ENCODE data around the gene GYS1.
A peak's percentile ranks its signal among the peaks of the same experiment; 100 is the strongest.
"Not testable (repeated sequence)": the region's sequence is repeated elsewhere in the genome, so short reads cannot be mapped to it uniquely, and the experiment has no call there.

The GYS1 gene

DNA sequence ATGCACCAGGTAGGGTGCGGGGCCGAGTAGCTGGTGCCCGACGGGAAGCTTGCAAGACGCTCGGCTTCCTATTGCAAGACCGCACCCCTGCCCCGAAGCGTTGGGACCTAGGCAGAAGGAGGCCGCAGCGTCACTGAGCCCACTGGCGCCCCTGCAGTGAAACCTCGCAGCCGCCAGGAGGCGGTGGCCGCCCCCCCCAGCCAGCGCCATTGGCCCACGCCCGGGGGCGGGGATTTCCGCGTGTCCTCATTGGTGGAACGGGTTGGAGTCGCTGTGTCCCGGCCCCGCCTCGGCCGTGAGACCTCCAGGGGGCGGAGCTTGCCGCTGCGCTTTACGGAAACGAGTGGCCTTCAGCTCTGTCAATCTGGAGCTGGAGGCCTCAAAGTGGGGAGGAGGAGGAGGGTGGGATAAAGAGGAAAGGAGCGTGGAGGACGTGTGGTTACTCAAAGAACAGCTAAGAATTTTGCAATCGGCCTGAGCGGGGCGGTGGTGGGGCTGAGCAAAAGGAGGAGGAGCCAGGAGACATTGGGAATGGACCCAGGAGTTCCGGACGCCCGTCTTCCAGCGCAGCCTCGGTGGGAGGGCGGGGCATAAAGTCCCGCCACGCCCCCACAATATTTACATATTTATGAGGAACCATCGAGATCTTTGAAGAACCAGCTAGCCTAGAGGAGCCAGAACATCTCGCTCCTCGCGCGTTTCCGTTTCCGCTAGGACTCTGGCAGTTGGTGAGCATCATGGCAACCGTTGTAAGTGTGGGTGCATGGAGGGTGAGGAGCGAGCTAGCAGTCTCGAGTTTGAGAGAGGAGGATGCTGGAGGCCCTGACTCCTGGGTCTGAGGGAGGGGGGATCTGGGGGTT is at the start of gene GYS1, which contains the start of gene RUVBL2:
Gene GYS1, minus strand, starts transcription at position 135 of the 860 bp plus-strand sequence. CDS start 197 bp downstream, outside the sequence.
Gene RUVBL2, plus strand, starts transcription at position 713 of the 860 bp plus-strand sequence. Its CDS starts 25 bp downstream, at position 738.
- TF ChIP-seq, protein P1, sequence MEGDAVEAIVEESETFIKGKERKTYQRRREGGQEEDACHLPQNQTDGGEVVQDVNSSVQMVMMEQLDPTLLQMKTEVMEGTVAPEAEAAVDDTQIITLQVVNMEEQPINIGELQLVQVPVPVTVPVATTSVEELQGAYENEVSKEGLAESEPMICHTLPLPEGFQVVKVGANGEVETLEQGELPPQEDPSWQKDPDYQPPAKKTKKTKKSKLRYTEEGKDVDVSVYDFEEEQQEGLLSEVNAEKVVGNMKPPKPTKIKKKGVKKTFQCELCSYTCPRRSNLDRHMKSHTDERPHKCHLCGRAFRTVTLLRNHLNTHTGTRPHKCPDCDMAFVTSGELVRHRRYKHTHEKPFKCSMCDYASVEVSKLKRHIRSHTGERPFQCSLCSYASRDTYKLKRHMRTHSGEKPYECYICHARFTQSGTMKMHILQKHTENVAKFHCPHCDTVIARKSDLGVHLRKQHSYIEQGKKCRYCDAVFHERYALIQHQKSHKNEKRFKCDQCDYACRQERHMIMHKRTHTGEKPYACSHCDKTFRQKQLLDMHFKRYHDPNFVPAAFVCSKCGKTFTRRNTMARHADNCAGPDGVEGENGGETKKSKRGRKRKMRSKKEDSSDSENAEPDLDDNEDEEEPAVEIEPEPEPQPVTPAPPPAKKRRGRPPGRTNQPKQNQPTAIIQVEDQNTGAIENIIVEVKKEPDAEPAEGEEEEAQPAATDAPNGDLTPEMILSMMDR (IDR thresholded peaks at IDR 0.05) = peak; percentile 69

DNA sequence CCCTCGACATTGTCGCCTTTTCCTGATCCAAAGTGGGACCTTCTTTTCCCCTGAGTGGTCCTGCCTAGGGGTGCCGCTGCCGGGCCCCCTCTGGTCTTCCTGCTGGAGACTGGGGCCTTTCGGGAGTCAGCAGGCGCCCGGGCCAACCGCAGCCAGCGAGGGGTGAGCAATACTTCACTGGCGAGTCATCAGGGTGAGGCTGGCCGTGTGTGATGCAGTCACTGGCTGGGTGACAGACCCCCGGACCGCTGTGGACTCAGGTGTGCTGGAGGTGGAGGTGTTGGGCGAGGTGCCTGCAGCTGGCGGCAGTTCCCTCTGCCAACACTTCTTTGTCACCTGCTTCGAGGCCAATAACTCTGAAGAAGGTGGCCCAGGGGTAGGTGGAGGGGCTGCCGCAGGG is 49.1 kb upstream of the GYS1 start:
- TF ChIP-seq, protein P1 (IDR thresholded peaks at IDR 0.05) = no peak

DNA sequence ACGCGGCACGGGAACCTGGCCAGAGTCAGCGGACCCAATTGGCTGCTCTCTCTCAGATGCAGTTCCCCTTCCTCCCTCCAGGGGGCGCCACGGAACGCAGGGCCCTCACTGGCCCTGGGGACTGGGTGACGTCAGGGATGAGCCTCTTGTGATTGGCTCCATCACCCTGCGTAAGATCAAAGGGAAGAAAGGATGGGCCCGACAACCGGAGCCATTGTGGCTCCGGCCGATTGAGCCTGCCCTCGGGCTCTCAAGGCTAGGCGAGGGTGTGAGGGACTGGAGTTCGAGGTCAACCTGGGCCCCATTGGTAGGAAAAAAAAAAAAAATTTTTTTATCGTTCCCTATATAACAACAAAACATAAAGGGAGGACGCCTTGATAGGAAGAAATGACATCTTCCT is 43.7 kb upstream of the GYS1 start, which contains the start of gene CGB1:
Gene CGB1, minus strand, starts transcription at position 81 of the 400 bp plus-strand sequence. CDS start 184 bp downstream, outside the sequence.
- TF ChIP-seq, protein P1 (IDR thresholded peaks at IDR 0.05) = peak; percentile 22; the same call in 1 of the 2 replicates

DNA sequence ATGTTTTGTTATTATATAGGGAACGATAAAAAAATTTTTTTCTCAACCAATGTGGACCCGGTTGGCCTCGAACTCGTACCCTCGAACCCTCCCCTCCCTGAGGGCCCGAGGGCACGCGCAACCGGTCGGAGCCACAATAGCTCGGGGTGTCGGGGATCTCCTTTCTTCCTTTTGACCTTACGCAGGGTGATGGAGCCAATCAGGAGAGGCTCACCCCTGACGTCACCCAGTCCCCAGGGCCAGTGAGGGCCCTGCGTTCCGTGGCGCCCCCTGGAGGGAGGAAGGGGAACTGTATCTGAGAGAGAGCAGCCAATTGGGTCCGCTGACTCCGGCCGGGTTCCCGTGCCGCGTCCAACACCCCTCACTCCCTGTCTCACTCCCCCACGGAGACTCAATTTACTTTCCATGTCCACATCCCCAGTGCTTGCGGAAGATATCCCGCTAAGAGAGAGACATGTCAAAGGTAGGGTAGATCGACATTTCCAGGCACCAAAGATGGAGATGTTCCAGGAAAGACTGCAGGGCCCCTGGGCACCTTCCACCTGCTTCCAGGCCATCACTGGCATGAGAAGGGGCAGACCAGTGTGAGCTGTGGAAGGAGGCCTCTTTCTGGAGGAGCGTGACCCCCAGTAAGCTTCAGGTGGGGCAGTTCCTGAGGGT is 38.7 kb upstream of the GYS1 start, which contains the start of gene CGB2:
Gene CGB2, plus strand, starts transcription at position 249 of the 660 bp plus-strand sequence. Its CDS starts 206 bp downstream, at position 455.
- TF ChIP-seq, protein P1 (IDR thresholded peaks at IDR 0.05) = peak; percentile 35; the same call in 1 of the 2 replicates

DNA sequence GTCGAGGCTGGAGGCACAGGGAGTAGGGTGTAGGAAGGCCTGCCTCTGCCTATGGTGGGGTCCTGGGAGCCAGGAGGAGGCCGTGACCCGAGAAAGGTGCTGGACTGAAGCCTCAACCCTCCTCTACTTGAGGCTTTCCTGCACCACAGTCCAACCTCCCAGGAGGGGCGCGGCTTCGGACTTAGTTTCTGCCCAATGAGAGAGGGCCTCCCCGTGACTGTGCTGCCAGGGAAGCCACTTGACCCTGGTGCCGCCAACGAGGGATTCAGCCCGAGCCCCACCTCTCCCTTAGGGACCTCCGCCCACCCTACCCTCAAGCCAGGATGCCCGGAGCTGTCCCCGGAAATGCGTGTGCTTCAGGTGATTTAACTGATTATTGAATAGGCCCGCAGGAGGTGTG is 31.1 kb upstream of the GYS1 start, which contains the start of gene CGB3:
Gene CGB3, minus strand, starts transcription at position 101 of the 400 bp plus-strand sequence. CDS start 362 bp downstream, outside the sequence.
- TF ChIP-seq, protein P1 (IDR thresholded peaks at IDR 0.05) = not testable (repeated sequence)

DNA sequence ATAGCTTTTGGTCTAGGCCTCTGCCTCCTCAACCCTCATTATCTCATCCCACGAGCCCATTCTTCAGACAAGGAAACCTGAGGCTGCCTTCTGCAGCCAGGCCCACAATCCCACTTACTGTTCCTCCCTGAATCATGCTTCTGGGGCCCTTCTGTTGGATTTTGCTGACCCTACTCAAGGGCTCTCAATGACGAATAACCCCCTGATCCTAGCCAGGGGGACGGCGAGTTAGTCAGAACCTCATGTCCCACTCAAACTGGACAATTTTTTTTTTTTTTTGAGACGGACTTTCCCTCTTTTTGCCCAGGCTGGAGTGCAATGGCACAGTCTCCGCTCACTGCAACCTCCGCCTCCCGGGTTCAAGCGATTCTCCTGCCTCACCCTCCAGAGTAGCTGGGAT is 29.0 kb upstream of the GYS1 start:
- TF ChIP-seq, protein P1 (IDR thresholded peaks at IDR 0.05) = no peak
